Heart left ventricle (tissue), 13 donors: Measurements from ENCODE around the gene HES5.

Experiments used
- POLR2A ChIP-seq, 2 donors: fragments of 450-650 bp; IDR thresholded peaks; one replicate each; pipeline ENCODE4 v1.6.1; 2017; ENCODE audit warnings: antibody characterized with exemption in 2 of 2, mild to moderate bottlenecking in 2 of 2, moderate library complexity in 2 of 2
- TF ChIP-seq, protein P1 (sequence below), 12 donors: fragments of 200-600 bp; sonication (generic) in 4 of 12; IDR thresholded peaks; one replicate each; pipeline versions ENCODE4 v1.5.0 to v1.8.0; 2018 to 2022; ENCODE audit warnings: antibody characterized with exemption in 12 of 12, mild to moderate bottlenecking in 5 of 12
- donor health status: ischemic (EF 13 %, LVEDD 7.1; RV severe dilation, severe dysfunction).
- donor health status: DM: no; HTN: yes; CAD: no.
- donor health status: DM: no; HTN: no; CAD: no.
- donor health status: ischemic (EF 25% LVEDD 6.9; RV normal size, moderate dysfunction).
- donor health status: ischemic (EF 25% LVEDD 5.7; RV mildly dilated, moderate dysfunction).
- donor health status: ischemic (EF 35%, LVEDD 5.7; RV mildly dilated, moderate dysfunction).
- donor health status: nonischemic (EF 11% LVEDD 7.7; RV severe dilation, severe dysfunction).
- donor health status: DM: yes; HTN: yes; CAD: no.
- donor health status: PGD.
- donor health status: ischemic (EF 29% LVEDD 5.4; RV normal size, mild dysfunction).
- donor health status: nonischemic (EF 23%, LVEDD 6.1; RV moderate dilation, normal function).

DNA sequence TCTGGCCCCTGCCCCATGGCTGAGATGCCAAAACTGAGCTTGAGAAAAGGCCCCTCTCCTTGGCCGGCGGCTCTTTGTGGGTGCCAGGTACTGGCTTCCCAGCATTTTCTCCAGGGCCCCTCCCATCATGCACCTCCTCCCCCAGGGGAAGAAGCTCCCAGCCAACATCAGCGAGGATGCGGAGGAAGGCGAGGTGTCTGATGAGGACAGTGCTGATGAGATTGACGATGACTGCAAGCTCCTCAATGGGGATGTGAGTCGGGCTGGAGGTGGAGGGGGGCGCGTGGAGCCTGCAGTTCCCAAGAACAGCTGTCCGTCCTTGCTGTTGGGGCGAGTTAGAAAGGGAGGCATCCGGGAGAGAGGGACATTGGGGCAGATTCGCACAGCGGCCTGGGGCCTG lies 40.4 kb downstream of the HES5 start:
- TF ChIP-seq POLR2A (IDR thresholded peaks at IDR 0.05), result no peak
- TF ChIP-seq, protein P1, sequence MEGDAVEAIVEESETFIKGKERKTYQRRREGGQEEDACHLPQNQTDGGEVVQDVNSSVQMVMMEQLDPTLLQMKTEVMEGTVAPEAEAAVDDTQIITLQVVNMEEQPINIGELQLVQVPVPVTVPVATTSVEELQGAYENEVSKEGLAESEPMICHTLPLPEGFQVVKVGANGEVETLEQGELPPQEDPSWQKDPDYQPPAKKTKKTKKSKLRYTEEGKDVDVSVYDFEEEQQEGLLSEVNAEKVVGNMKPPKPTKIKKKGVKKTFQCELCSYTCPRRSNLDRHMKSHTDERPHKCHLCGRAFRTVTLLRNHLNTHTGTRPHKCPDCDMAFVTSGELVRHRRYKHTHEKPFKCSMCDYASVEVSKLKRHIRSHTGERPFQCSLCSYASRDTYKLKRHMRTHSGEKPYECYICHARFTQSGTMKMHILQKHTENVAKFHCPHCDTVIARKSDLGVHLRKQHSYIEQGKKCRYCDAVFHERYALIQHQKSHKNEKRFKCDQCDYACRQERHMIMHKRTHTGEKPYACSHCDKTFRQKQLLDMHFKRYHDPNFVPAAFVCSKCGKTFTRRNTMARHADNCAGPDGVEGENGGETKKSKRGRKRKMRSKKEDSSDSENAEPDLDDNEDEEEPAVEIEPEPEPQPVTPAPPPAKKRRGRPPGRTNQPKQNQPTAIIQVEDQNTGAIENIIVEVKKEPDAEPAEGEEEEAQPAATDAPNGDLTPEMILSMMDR (IDR thresholded peaks at IDR 0.05), result no peak
